HG03575 (cell line): Measurements from ENCODE around the gene ARHGAP27.
"Not testable (repeated sequence)": the region's sequence is repeated elsewhere in the genome, so short reads cannot be mapped to it uniquely, and the experiment has no call there.

Experiments
- ATAC-seq: cut with Tn5 transposase; IDR thresholded peaks from one replicate; pipeline ENCODE4 v1.9.1; 2021; ENCODE audit not compliant: unreplicated experiment, insufficient number of reproducible peaks, low FRiP score; ENCODE audit errors: extremely low read depth

The ARHGAP27 gene

GRCh38 chr17:45448483-45448882 is 15.8 kb upstream of the ARHGAP27 start:
- ATAC-seq, result not testable (repeated sequence)

- not testable (repeated sequence) for ATAC-seq
Observed at GRCh38 chr17:45448066-45448465, 15.4 kb upstream of the ARHGAP27 start.

GRCh38 chr17:45447650-45448049 is 15.0 kb upstream of the ARHGAP27 start:
- ATAC-seq, result not testable (repeated sequence)

- ATAC-seq, result not testable (repeated sequence)
Observed at GRCh38 chr17:45446872-45447625, 14.4 kb upstream of the ARHGAP27 start.

GRCh38 chr17:45445901-45446743 is 13.5 kb upstream of the ARHGAP27 start:
- ATAC-seq, result not testable (repeated sequence)

- ATAC-seq, result not testable (repeated sequence)
Observed at GRCh38 chr17:45444856-45445820, 12.5 kb upstream of the ARHGAP27 start.

GRCh38 chr17:45444301-45444700 is 11.6 kb upstream of the ARHGAP27 start:
- ATAC-seq, result not testable (repeated sequence)

- not testable (repeated sequence) for ATAC-seq
Observed at GRCh38 chr17:45443371-45444260, 10.9 kb upstream of the ARHGAP27 start.

- no peak for ATAC-seq
Observed at GRCh38 chr17:45441526-45442310, 9.0 kb upstream of the ARHGAP27 start.

- not testable (repeated sequence) for ATAC-seq
Observed at GRCh38 chr17:45440839-45441515, 8.3 kb upstream of the ARHGAP27 start.

GRCh38 chr17:45440161-45440778 is 7.6 kb upstream of the ARHGAP27 start:
- ATAC-seq, result no peak

GRCh38 chr17:45438931-45439610 is 6.4 kb upstream of the ARHGAP27 start:
- ATAC-seq, result no peak

GRCh38 chr17:45437465-45438283 is 5.0 kb upstream of the ARHGAP27 start:
- no peak for ATAC-seq

GRCh38 chr17:45436625-45437464 is 4.2 kb upstream of the ARHGAP27 start:
- no peak for ATAC-seq
